H9 (cell line): Measurements from ENCODE around the gene MFAP3. TPM values are rescaled to one million over a fixed set of nuclear protein-coding genes. Genes with fewer than 3 reads are reported as not detected.

Experiments used
- DNase-seq: peaks from one replicate; pipeline ENCODE4 v3.0.0-alpha.2; 2017
- H2AFZ ChIP-seq: one replicate; pipeline ENCODE4 v1.6.1; 2013; ENCODE audit warnings: mild to moderate bottlenecking, low read length, control low read depth, moderate library complexity
- H2AK5ac ChIP-seq: 2 replicates; pipeline ENCODE4 v1.6.1; 2013; ENCODE audit warnings: low read length, control low read depth, mixed read lengths; ENCODE audit not compliant: insufficient read length
- H2BK120ac ChIP-seq: one replicate; pipeline ENCODE4 v1.6.1; 2013; ENCODE audit warnings: low read depth, mild to moderate bottlenecking, low read length, control low read depth, inconsistent platforms; ENCODE audit not compliant: poor library complexity, severe bottlenecking
- H2BK12ac ChIP-seq: 2 replicates; pipeline ENCODE4 v1.6.1; 2013; ENCODE audit warnings: low read length, control low read depth, mixed read lengths, low read depth; ENCODE audit not compliant: insufficient read length
- H2BK15ac ChIP-seq: 2 replicates; pipeline ENCODE4 v1.6.1; 2013; ENCODE audit warnings: low read depth, low read length, control low read depth
- H2BK20ac ChIP-seq: one replicate; pipeline ENCODE4 v1.6.1; 2013; ENCODE audit warnings: low read depth, mild to moderate bottlenecking, low read length, control low read depth, inconsistent platforms; ENCODE audit not compliant: poor library complexity, severe bottlenecking
- H2BK5ac ChIP-seq: 2 replicates; pipeline ENCODE4 v1.6.1; 2013; ENCODE audit warnings: low read length, control low read depth, mixed read lengths; ENCODE audit not compliant: insufficient read length
- H3K14ac ChIP-seq: 2 replicates; pipeline ENCODE4 v1.6.1; 2013; ENCODE audit warnings: low read length, control low read depth; ENCODE audit not compliant: insufficient read depth
- H3K18ac ChIP-seq: 2 replicates; pipeline ENCODE4 v1.6.1; 2013; ENCODE audit warnings: low read depth, mild to moderate bottlenecking, mixed read lengths, low read length, control low read depth; ENCODE audit not compliant: insufficient read length
- H3K23ac ChIP-seq: 2 replicates; pipeline ENCODE4 v1.6.1; 2013; ENCODE audit warnings: low read length, control low read depth, mixed read lengths, low read depth; ENCODE audit not compliant: insufficient read length
- H3K23me2 ChIP-seq: 2 replicates; pipeline ENCODE4 v1.6.1; 2013; ENCODE audit warnings: low read depth, mild to moderate bottlenecking, mixed read lengths, low read length, control low read depth; ENCODE audit not compliant: insufficient read length, poor library complexity, severe bottlenecking
- H3K27ac ChIP-seq: 2 replicates; pipeline ENCODE4 v1.5.1; 2013; ENCODE audit warnings: low read length, control low read depth, mixed read lengths, low read depth; ENCODE audit not compliant: insufficient read length
- H3K27me3 ChIP-seq: 2 replicates; pipeline ENCODE4 v1.6.1; 2013; ENCODE audit warnings: low read length, control low read depth, inconsistent platforms; ENCODE audit not compliant: insufficient read depth
- H3K4ac ChIP-seq: 2 replicates; pipeline ENCODE4 v1.6.1; 2013; ENCODE audit warnings: low read depth, mild to moderate bottlenecking, control low read depth, inconsistent platforms, low read length, moderate library complexity
- H3K4me1 ChIP-seq: 2 replicates; pipeline ENCODE4 v1.6.1; 2013; ENCODE audit warnings: low read length, control low read depth, inconsistent platforms; ENCODE audit not compliant: insufficient read depth
- H3K4me2 ChIP-seq: 2 replicates; pipeline ENCODE4 v1.6.1; 2013; ENCODE audit warnings: low read length, control low read depth, mixed read lengths; ENCODE audit not compliant: insufficient read length, insufficient read depth
- H3K56ac ChIP-seq: 2 replicates; pipeline ENCODE4 v1.6.1; 2013; ENCODE audit warnings: low read depth, mild to moderate bottlenecking, mixed read lengths, low read length, control low read depth; ENCODE audit not compliant: insufficient read length
- H3K79me1 ChIP-seq: 2 replicates; pipeline ENCODE4 v1.6.1; 2013; ENCODE audit warnings: low read depth, mild to moderate bottlenecking, moderate library complexity, low read length, control low read depth, inconsistent platforms; ENCODE audit not compliant: insufficient read depth, poor library complexity, severe bottlenecking
- H3K79me2 ChIP-seq: 2 replicates; pipeline ENCODE4 v1.6.1; 2013; ENCODE audit warnings: low read length, control low read depth, inconsistent platforms; ENCODE audit not compliant: insufficient read depth
- H3K9ac ChIP-seq: 2 replicates; pipeline ENCODE4 v1.6.1; 2013; ENCODE audit warnings: low read length, control low read depth, mixed read lengths; ENCODE audit not compliant: insufficient read length; ENCODE audit errors: extremely low read depth
- H3K9me3 ChIP-seq: one replicate; pipeline ENCODE4 v1.6.1; 2013; ENCODE audit warnings: low read depth, low read length, inconsistent platforms; ENCODE audit not compliant: control insufficient read depth
- H3T11ph ChIP-seq: one replicate; pipeline ENCODE4 v1.6.1; 2013; ENCODE audit warnings: mild to moderate bottlenecking, low read length, control low read depth, inconsistent platforms
- H4K20me1 ChIP-seq: one replicate; pipeline ENCODE4 v1.6.1; 2013; ENCODE audit not compliant: control insufficient read depth, insufficient read length, insufficient read depth
- H4K5ac ChIP-seq: 2 replicates; pipeline ENCODE4 v1.6.1; 2013; ENCODE audit warnings: low read depth, mild to moderate bottlenecking, mixed read lengths, low read length, control low read depth; ENCODE audit not compliant: insufficient read length
- H4K8ac ChIP-seq: replicated peaks from 2 replicates; pipeline ENCODE4 v1.6.1; 2013; ENCODE audit warnings: low read length, control low read depth, mixed read lengths, low read depth; ENCODE audit not compliant: insufficient read length
- H4K91ac ChIP-seq: 2 replicates; pipeline ENCODE4 v1.6.1; 2013; ENCODE audit warnings: low read depth, mild to moderate bottlenecking, moderate library complexity, mixed read lengths, low read length, control low read depth; ENCODE audit not compliant: insufficient read length
- H3K27ac Mint-ChIP-seq, 3 experiments: 2 replicates in 2 of 3; 3 replicates in 1 of 3; pipeline ENCODE4 v1.8.0; 2020 to 2021; ENCODE audit warnings: mixed read lengths in 3 of 3, mild to moderate bottlenecking in 1 of 3, moderate library complexity in 1 of 3
- H3K27me3 Mint-ChIP-seq: 2 replicates; pipeline ENCODE4 v1.8.0; 2021; ENCODE audit warnings: low read depth, mild to moderate bottlenecking, moderate library complexity, mixed read lengths
- H3K36me3 Mint-ChIP-seq, 3 experiments: 2 replicates in 2 of 3; 3 replicates in 1 of 3; pipeline ENCODE4 v1.8.0; 2020 to 2021; ENCODE audit warnings: low read depth in 3 of 3, mixed read lengths in 3 of 3; ENCODE audit not compliant: insufficient read depth in 1 of 3
- H3K4me1 Mint-ChIP-seq, 2 experiments: 2 replicates each; pipeline ENCODE4 v1.8.0; 2020; ENCODE audit warnings: mixed read lengths in 2 of 2
- H3K4me3 Mint-ChIP-seq, 2 experiments: 2 replicates in 1 of 2; 3 replicates in 1 of 2; pipeline ENCODE4 v1.8.0; 2020 to 2021; ENCODE audit warnings: mild to moderate bottlenecking in 2 of 2, mixed read lengths in 2 of 2, moderate library complexity in 1 of 2
- H3K9me3 Mint-ChIP-seq, 2 experiments: 2 replicates in 1 of 2; 3 replicates in 1 of 2; pipeline ENCODE4 v1.8.0; 2020; ENCODE audit warnings: mild to moderate bottlenecking in 2 of 2, mixed read lengths in 2 of 2, moderate library complexity in 1 of 2
- WGBS: extraction: QIAGEN DNeasy Blood & Tissue Kit; methylation state at CpG from one replicate; pipeline ENCODE4 v1.1.7; 2013; ENCODE audit warnings: missing lambda C conversion rate, low lambda C conversion rate, mixed read lengths; ENCODE audit not compliant: insufficient read length; ENCODE audit errors: extremely low coverage; 5-methylcytosine and 5-hydroxymethylcytosine counted together
- total RNA-seq: library from RNA; stranded (reverse); gene quantifications from 2 replicates; pipeline ENCODE4 v1.2.1, GENCODE V29; 2021
- TF ChIP-seq, protein P1 (sequence below): fragments of 200-600 bp; sonication (generic); conservative IDR thresholded peaks from 3 replicates; pipeline ENCODE4 v1.8.0; 2021; ENCODE audit warnings: antibody characterized with exemption, mild to moderate bottlenecking

MFAP3 gene
- total RNA-seq, 1 experiment from 2014 or later: 24.5 TPM

DNA sequence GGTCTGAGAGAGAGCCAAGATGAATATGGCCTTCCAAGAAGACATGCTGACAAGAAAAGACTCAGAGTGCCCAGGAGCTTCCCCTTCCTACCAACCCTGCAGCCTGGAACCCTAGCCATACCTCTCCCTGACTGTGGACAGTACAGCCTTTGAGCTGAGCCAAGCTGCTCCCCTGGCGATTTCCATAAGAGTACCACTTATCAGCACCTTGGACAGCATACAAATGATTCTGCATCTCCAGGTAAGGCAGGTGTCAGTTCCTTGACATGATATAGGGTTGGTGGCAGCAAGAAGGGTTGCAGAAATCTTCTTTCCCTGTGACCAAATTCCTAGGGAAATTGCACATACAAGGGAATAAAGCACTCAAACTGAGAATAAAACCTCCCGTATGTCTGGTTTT, 58.3 kb downstream of the MFAP3 start:
- Histone ChIP-seq H4K20me1 (no peaks in the 10 kb centered on the region), H3K9ac (no peak overlapping the region), H2BK120ac (no peak overlapping the region), H2BK15ac (no peak overlapping the region), H2BK20ac (no peak overlapping the region), H3K9me3 (no peaks in the 10 kb centered on the region), H3K14ac (no peak overlapping the region), H3K23ac (no peak overlapping the region), H2BK12ac (no peak overlapping the region), H2AK5ac (no peak overlapping the region), H2BK5ac (no peak overlapping the region), H4K8ac (no peak overlapping the region), H3K79me1 (no peaks in the 10 kb centered on the region), H3K27me3 (no peaks in the 10 kb centered on the region), H3T11ph (no peak overlapping the region), H3K18ac (no peak overlapping the region), H4K91ac (no peak overlapping the region), H2AFZ (no peak overlapping the region), H4K5ac (no peak overlapping the region), H3K4me1 (peaks cover 2% of the 10 kb centered on the region), H3K23me2 (no peaks in the 10 kb centered on the region), H3K4me2 (no peak overlapping the region), H3K27ac (no peak overlapping the region), H3K4ac (no peak overlapping the region), H3K79me2 (no peaks in the 10 kb centered on the region), H3K56ac (no peak overlapping the region)
- peaks cover 17 to 19% of the 10 kb centered on the region in 2 experiments for H3K4me1 Mint-ChIP-seq
- H3K36me3 Mint-ChIP-seq: no peaks in the 10 kb centered on the region
- no peak overlapping the region for H3K27ac Mint-ChIP-seq
- TF ChIP-seq, protein P1, sequence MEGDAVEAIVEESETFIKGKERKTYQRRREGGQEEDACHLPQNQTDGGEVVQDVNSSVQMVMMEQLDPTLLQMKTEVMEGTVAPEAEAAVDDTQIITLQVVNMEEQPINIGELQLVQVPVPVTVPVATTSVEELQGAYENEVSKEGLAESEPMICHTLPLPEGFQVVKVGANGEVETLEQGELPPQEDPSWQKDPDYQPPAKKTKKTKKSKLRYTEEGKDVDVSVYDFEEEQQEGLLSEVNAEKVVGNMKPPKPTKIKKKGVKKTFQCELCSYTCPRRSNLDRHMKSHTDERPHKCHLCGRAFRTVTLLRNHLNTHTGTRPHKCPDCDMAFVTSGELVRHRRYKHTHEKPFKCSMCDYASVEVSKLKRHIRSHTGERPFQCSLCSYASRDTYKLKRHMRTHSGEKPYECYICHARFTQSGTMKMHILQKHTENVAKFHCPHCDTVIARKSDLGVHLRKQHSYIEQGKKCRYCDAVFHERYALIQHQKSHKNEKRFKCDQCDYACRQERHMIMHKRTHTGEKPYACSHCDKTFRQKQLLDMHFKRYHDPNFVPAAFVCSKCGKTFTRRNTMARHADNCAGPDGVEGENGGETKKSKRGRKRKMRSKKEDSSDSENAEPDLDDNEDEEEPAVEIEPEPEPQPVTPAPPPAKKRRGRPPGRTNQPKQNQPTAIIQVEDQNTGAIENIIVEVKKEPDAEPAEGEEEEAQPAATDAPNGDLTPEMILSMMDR: no peak
- DNase-seq: peak; percentile 38
- no peak overlapping the region for H3K4me3 Mint-ChIP-seq
- no peaks in the 10 kb centered on the region for H3K9me3 Mint-ChIP-seq
- H3K27me3 Mint-ChIP-seq: peaks cover 12% of the 10 kb centered on the region
- no CpG with 5 or more reads among the region's 2 CpGs for WGBS
